Measurements from ENCODE around the gene OVOL2. TPM values are rescaled to one million over a fixed set of nuclear protein-coding genes. Genes with fewer than 3 reads are reported as not detected.

OVOL2 gene
- total and polyA plus RNA-seq, 2 experiments from 2014 or later: 11.2 to 11.5 TPM

DNA sequence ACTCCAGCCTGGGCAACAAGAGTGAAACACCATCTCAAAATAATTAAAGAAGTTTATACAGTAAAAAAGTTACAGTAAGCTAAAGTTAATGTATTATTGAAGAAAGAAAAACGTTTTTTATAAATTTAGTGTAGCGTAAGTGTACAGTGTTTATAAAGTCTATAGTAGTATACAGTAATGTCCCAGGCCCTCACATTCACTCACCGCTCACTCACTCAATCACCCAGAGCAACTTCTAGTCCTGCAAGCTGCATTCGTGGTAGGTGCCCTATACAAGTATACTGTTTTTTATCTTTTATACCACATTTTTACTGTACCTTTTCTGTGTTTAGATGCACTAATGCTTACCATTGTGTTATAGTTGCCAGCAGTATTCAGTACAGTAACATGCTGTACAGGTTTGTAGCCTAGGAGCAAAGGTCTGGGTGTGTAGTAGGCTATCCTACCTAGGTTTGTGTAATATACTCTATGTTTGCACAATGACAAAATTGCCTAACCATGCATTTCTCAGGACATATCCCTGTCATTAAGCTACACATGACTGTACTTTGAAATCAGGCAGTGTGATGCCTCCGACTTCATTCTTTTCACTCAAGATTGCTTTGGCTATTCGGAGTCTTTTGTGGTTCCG lies 72.2 kb downstream of the OVOL2 start (continued):
- TF ChIP-seq, protein P1, sequence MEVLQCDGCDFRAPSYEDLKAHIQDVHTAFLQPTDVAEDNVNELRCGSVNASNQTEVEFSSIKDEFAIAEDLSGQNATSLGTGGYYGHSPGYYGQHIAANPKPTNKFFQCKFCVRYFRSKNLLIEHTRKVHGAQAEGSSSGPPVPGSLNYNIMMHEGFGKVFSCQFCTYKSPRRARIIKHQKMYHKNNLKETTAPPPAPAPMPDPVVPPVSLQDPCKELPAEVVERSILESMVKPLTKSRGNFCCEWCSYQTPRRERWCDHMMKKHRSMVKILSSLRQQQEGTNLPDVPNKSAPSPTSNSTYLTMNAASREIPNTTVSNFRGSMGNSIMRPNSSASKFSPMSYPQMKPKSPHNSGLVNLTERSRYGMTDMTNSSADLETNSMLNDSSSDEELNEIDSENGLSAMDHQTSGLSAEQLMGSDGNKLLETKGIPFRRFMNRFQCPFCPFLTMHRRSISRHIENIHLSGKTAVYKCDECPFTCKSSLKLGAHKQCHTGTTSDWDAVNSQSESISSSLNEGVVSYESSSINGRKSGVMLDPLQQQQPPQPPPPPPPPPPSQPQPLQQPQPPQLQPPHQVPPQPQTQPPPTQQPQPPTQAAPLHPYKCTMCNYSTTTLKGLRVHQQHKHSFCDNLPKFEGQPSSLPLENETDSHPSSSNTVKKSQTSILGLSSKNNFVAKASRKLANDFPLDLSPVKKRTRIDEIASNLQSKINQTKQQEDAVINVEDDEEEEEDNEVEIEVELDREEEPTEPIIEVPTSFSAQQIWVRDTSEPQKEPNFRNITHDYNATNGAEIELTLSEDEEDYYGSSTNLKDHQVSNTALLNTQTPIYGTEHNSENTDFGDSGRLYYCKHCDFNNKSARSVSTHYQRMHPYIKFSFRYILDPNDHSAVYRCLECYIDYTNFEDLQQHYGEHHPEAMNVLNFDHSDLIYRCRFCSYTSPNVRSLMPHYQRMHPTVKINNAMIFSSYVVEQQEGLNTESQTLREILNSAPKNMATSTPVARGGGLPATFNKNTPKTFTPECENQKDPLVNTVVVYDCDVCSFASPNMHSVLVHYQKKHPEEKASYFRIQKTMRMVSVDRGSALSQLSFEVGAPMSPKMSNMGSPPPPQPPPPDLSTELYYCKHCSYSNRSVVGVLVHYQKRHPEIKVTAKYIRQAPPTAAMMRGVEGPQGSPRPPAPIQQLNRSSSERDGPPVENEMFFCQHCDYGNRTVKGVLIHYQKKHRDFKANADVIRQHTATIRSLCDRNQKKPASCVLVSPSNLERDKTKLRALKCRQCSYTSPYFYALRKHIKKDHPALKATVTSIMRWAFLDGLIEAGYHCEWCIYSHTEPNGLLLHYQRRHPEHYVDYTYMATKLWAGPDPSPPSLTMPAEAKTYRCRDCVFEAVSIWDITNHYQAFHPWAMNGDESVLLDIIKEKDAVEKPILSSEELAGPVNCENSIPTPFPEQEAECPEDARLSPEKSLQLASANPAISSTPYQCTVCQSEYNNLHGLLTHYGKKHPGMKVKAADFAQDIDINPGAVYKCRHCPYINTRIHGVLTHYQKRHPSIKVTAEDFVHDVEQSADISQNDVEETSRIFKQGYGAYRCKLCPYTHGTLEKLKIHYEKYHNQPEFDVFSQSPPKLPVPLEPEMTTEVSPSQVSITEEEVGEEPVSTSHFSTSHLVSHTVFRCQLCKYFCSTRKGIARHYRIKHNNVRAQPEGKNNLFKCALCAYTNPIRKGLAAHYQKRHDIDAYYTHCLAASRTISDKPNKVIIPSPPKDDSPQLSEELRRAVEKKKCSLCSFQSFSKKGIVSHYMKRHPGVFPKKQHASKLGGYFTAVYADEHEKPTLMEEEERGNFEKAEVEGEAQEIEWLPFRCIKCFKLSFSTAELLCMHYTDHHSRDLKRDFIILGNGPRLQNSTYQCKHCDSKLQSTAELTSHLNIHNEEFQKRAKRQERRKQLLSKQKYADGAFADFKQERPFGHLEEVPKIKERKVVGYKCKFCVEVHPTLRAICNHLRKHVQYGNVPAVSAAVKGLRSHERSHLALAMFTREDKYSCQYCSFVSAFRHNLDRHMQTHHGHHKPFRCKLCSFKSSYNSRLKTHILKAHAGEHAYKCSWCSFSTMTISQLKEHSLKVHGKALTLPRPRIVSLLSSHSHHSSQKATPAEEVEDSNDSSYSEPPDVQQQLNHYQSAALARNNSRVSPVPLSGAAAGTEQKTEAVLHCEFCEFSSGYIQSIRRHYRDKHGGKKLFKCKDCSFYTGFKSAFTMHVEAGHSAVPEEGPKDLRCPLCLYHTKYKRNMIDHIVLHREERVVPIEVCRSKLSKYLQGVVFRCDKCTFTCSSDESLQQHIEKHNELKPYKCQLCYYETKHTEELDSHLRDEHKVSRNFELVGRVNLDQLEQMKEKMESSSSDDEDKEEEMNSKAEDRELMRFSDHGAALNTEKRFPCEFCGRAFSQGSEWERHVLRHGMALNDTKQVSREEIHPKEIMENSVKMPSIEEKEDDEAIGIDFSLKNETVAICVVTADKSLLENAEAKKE (CRISPR knock-in tag; IDR thresholded peaks at IDR 0.05): no peak
- no peak for TF ChIP-seq ZNF331 (CRISPR knock-in tag; IDR thresholded peaks at IDR 0.05; ENCODE audit: low read depth)
- TF ChIP-seq, protein P2, sequence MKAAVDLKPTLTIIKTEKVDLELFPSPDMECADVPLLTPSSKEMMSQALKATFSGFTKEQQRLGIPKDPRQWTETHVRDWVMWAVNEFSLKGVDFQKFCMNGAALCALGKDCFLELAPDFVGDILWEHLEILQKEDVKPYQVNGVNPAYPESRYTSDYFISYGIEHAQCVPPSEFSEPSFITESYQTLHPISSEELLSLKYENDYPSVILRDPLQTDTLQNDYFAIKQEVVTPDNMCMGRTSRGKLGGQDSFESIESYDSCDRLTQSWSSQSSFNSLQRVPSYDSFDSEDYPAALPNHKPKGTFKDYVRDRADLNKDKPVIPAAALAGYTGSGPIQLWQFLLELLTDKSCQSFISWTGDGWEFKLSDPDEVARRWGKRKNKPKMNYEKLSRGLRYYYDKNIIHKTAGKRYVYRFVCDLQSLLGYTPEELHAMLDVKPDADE (IDR thresholded peaks at IDR 0.05): no peak
- no peak for TF ChIP-seq NANOG (IDR thresholded peaks at IDR 0.05; ENCODE audit: borderline replicate concordance)
- no peak for TF ChIP-seq EZH2 (IDR thresholded peaks at IDR 0.05; ENCODE audit: low read depth, unreplicated experiment)

DNA sequence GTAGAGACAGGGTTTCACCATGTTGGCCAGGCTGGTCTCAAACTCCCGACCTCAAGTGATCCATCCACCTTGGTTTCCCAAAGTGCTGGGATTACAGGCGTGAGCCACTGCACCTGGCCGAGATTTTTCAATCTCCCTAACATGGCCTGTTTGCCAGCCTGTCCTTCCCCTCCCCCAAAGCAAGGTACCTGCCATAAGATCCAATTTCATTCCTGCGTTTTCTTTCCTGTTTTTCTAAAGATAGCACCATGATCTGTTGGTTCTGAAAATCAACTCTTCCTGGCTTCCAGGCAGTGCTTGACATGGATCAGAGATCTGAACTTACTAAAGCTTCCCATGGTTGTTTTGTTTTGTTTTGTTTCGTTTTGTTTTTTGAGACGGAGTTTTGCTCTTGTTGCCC lies 81.4 kb downstream of the OVOL2 start:
- Histone ChIP-seq H2AFZ (no peak overlapping the region), H3K27me3 (ENCODE audit: insufficient read depth) (no peaks in the 10 kb centered on the region), H3K27ac (ENCODE audit: low read depth) (no peak overlapping the region), H3K4me1 (ENCODE audit: insufficient read depth) (peaks cover 20% of the 10 kb centered on the region), H3K4me2 (no peak overlapping the region), H3K9me2 (ENCODE audit: insufficient read depth) (no peaks in the 10 kb centered on the region), H3F3A (replicated peaks; ENCODE audit: low read depth) (no peaks in the 10 kb centered on the region), H3K79me2 (replicated peaks; ENCODE audit: insufficient read depth) (peaks cover 90% of the 10 kb centered on the region), H4K20me1 (replicated peaks; ENCODE audit: insufficient read depth) (peaks cover 23% of the 10 kb centered on the region; the same call in 1 of the 2 replicates), H3K36me3 (ENCODE audit: insufficient read depth) (peaks cover 22% of the 10 kb centered on the region), H3K4me3 (no peak overlapping the region)
- Mint-ChIP-seq H3K27me3 (ENCODE audit: insufficient read depth, low read depth, poor library complexity) (peaks cover 5% of the 10 kb centered on the region), H3K36me3 (ENCODE audit: low read depth) (peaks cover 72% of the 10 kb centered on the region), H3K4me1 (peaks cover 27% of the 10 kb centered on the region), H3K27ac (no peak overlapping the region), H3K9me3 (no peaks in the 10 kb centered on the region), H3K4me3 (no peak overlapping the region)
- TF ChIP-seq NANOG (IDR thresholded peaks at IDR 0.05; ENCODE audit: borderline replicate concordance) (no peak), STAT1 (IDR thresholded peaks at IDR 0.05; ENCODE audit: unreplicated experiment) (no peak)
- TF ChIP-seq, protein P2 (IDR thresholded peaks at IDR 0.05): no peak
- TF ChIP-seq, protein P3, sequence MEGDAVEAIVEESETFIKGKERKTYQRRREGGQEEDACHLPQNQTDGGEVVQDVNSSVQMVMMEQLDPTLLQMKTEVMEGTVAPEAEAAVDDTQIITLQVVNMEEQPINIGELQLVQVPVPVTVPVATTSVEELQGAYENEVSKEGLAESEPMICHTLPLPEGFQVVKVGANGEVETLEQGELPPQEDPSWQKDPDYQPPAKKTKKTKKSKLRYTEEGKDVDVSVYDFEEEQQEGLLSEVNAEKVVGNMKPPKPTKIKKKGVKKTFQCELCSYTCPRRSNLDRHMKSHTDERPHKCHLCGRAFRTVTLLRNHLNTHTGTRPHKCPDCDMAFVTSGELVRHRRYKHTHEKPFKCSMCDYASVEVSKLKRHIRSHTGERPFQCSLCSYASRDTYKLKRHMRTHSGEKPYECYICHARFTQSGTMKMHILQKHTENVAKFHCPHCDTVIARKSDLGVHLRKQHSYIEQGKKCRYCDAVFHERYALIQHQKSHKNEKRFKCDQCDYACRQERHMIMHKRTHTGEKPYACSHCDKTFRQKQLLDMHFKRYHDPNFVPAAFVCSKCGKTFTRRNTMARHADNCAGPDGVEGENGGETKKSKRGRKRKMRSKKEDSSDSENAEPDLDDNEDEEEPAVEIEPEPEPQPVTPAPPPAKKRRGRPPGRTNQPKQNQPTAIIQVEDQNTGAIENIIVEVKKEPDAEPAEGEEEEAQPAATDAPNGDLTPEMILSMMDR (conservative IDR thresholded peaks at IDR 0.05; ENCODE audit: low read depth in 2 of 2): no peak
- ATAC-seq: no peak
- no peak for DNase-seq (ENCODE audit: low spot score)
